Effector memory CD4-positive, alpha-beta T cell (primary cell): Measurements from ENCODE around the gene NPAS4.

Experiments
- DNase-seq, 3 donors: peaks; one replicate each; pipeline ENCODE4 v3.0.0-alpha.2; 2020
- H3K27ac ChIP-seq: 2 replicates; pipeline ENCODE4 v1.7.0; 2013; ENCODE audit warnings: mild to moderate bottlenecking, low read length, moderate library complexity; ENCODE audit not compliant: insufficient read depth, poor library complexity, severe bottlenecking
- H3K27me3 ChIP-seq: replicated peaks from 2 replicates; pipeline ENCODE4 v1.7.0; 2013; ENCODE audit warnings: mild to moderate bottlenecking, low read length; ENCODE audit not compliant: insufficient read depth, control insufficient read depth, poor library complexity, severe bottlenecking
- H3K36me3 ChIP-seq: 2 replicates; pipeline ENCODE4 v1.7.0; 2013; ENCODE audit warnings: mild to moderate bottlenecking, low read length, moderate library complexity; ENCODE audit not compliant: control insufficient read depth, insufficient read depth
- H3K4me1 ChIP-seq: 2 replicates; pipeline ENCODE4 v1.7.0; 2013; ENCODE audit warnings: low read length, mild to moderate bottlenecking; ENCODE audit not compliant: control insufficient read depth, insufficient read depth, poor library complexity, severe bottlenecking
- H3K4me3 ChIP-seq: 2 replicates; pipeline ENCODE4 v1.7.0; 2013; ENCODE audit warnings: low read length, low read depth, mild to moderate bottlenecking; ENCODE audit not compliant: insufficient read depth, poor library complexity, severe bottlenecking
- H3K9me3 ChIP-seq: 2 replicates; pipeline ENCODE4 v1.7.0; 2013; ENCODE audit warnings: mild to moderate bottlenecking, low read length, moderate library complexity; ENCODE audit not compliant: control insufficient read depth

NPAS4 gene

DNA sequence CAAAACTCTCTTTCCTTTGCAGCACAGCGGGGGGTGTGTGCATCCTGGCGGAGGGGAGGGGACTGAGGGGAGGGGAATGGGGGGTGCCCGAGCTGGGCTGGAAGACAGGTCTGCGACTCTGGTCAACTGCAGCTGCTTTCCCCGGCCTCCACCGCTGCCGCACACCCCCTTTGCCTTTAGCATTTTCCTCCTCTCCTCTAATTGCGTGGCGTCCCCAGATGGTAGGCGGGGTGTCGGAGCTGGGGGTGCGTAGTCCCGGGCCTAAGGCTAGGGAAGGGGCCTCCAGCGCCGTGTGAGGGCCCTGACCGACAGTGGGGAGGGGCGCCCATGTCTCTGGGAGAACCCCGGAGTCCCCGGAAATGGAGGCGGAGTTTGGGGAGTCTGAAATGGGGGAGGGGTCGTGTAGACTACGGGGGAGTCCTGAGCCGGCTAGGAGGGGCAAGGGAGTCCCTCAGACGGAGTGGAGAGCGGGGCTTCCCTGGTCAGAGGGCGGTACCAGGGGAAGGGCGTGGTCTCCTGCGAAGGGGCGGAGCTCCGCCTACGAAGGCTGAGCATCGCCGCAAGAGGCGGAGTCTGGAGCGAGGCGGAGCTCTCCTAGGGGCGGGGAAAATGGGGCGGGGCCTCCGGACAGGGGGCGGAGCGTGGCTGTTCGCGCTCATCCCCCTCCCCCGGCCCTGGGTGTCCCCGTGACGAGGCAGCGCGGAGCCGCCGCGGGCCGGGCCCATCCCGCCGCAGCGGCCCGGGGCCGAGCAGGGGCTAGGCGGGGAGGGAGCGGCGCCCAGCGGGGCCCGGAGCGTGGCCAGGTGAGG lies 45.6 kb downstream of the NPAS4 start, which contains the start of gene PELI3:
PELI3 (plus strand) TSS at position 681 of the 809 bp plus-strand sequence. CDS start 1,224 bp downstream, outside the sequence.
- H3K27me3 ChIP-seq = no peaks in the 10 kb centered on the region
- H3K27ac ChIP-seq = peak within 1 kb of the TSS; percentile 82
- peak within 1 kb of the TSS; percentile 73 for H3K4me3 ChIP-seq

GRCh38 chr11:66467034-66467659 lies 46.3 kb downstream of the NPAS4 start:
- peak overlapping the region; percentile 73 for H3K4me3 ChIP-seq
- H3K4me1 ChIP-seq = peaks cover 14% of the 10 kb centered on the region
- H3K27me3 ChIP-seq = no peaks in the 10 kb centered on the region
- peak in 1 of 3 donors; percentile 42 for DNase-seq
- H3K9me3 ChIP-seq = no peaks in the 10 kb centered on the region
- peak overlapping the region; percentile 62 for H3K27ac ChIP-seq
- no peaks in the 10 kb centered on the region for H3K36me3 ChIP-seq

More for the DNA sequence above, 45.6 kb downstream of the NPAS4 start, which contains the start of gene PELI3:
- H3K4me1 ChIP-seq = peaks cover 14% of the 10 kb centered on the region
- H3K36me3 ChIP-seq = no peaks in the 10 kb centered on the region
- H3K9me3 ChIP-seq = no peaks in the 10 kb centered on the region
- DNase-seq = peak; percentile 93 to 97 (median 93)

DNA sequence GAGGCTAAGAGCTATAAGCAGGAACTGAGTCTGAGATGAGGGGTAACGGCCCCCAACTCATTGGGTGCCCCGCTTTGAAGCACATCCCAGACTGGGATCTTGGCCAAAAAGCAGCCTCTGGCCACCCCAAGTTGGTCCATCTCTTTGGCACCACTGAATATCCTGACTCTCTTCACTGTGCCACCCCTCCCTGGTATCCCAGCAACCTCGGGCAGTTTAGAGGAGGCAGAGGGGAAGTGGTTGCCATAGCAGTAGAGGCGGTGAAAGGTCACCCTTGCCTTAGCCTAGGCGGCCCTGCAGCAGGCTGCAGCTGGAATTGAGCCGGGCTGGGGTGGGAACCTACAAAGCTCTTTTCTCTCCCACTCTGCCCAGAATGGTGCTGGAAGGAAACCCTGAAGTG lies 46.9 kb downstream of the NPAS4 start:
- Histone ChIP-seq H3K9me3 (no peaks in the 10 kb centered on the region), H3K27me3 (no peaks in the 10 kb centered on the region), H3K36me3 (peaks cover 4% of the 10 kb centered on the region), H3K27ac (peak overlapping the region; percentile 62), H3K4me3 (peak overlapping the region; percentile 73), H3K4me1 (peaks cover 14% of the 10 kb centered on the region)
- peak in 1 of 3 donors; percentile 12 for DNase-seq

- Histone ChIP-seq H3K4me3 (no peak overlapping the region), H3K4me1 (peaks cover 14% of the 10 kb centered on the region), H3K27ac (no peak overlapping the region), H3K9me3 (no peaks in the 10 kb centered on the region), H3K36me3 (peaks cover 13% of the 10 kb centered on the region), H3K27me3 (no peaks in the 10 kb centered on the region)
- no peak for DNase-seq
Observed at GRCh38 chr11:66468691-66469090, 47.9 kb downstream of the NPAS4 start.

DNA sequence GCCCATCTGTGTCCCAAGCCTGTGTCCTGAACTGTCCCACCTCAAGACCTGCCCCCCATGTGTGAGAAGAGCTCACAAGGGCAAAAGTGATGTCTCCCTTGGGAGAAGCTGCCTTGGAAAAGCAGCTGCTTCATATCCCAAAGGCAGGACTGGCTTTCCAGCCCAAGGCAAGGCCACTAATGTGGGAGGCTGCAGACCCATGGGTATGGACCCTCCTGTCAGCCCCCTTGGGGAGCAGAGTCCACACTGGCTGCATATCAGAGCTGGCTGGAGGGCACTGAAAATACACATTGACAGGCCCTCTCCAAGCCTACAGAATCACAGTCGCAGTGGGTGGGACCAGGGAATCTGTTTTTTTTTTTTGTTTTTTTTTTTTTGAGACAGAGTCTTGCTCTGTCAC lies 48.6 kb downstream of the NPAS4 start:
- Histone ChIP-seq H3K4me1 (peaks cover 14% of the 10 kb centered on the region), H3K9me3 (no peaks in the 10 kb centered on the region), H3K27me3 (no peaks in the 10 kb centered on the region), H3K4me3 (no peak overlapping the region), H3K36me3 (peaks cover 16% of the 10 kb centered on the region), H3K27ac (no peak overlapping the region)
- no peak for DNase-seq

DNA sequence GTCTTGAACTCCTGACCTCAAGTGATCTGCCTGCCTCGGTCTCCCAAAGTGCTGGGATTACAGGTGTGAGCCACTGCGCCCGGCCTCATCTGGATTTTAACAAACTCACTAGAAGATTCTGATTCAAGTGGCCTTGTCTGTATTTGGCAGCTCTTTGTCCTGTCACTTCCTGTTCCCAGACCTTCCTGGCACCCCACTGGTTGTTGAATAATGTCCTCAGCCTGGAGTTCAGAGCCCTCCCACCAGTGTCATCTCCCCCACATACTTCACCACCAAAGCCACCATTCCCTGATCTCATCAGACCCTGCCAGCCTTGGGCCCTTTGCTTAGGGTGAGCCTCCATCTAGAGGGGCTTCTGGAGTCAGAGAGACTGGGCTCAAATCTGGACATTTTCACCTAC lies 49.2 kb downstream of the NPAS4 start:
- H3K36me3 ChIP-seq = peaks cover 16% of the 10 kb centered on the region

GRCh38 chr11:66471142-66471541 lies 50.3 kb downstream of the NPAS4 start:
- Histone ChIP-seq H3K36me3 (peaks cover 16% of the 10 kb centered on the region), H3K4me3 (no peak overlapping the region), H3K27me3 (no peaks in the 10 kb centered on the region), H3K4me1 (peaks cover 13% of the 10 kb centered on the region), H3K27ac (no peak overlapping the region), H3K9me3 (no peaks in the 10 kb centered on the region)
- DNase-seq = no peak

More for the DNA sequence above, 49.2 kb downstream of the NPAS4 start:
- Histone ChIP-seq H3K4me1 (peaks cover 14% of the 10 kb centered on the region), H3K4me3 (no peak overlapping the region), H3K27ac (no peak overlapping the region), H3K27me3 (no peaks in the 10 kb centered on the region), H3K9me3 (no peaks in the 10 kb centered on the region)
- DNase-seq = no peak

- Histone ChIP-seq H3K9me3 (no peaks in the 10 kb centered on the region), H3K36me3 (peaks cover 16% of the 10 kb centered on the region), H3K27ac (no peak overlapping the region), H3K4me3 (no peak overlapping the region), H3K4me1 (peaks cover 10% of the 10 kb centered on the region), H3K27me3 (no peaks in the 10 kb centered on the region)
- DNase-seq = no peak
Observed at GRCh38 chr11:66472054-66472453, 51.2 kb downstream of the NPAS4 start.

GRCh38 chr11:66473167-66473566 lies 52.3 kb downstream of the NPAS4 start:
- H3K4me1 ChIP-seq = no peaks in the 10 kb centered on the region
- H3K9me3 ChIP-seq = no peaks in the 10 kb centered on the region
- H3K36me3 ChIP-seq = peaks cover 16% of the 10 kb centered on the region
- no peak overlapping the region for H3K4me3 ChIP-seq
- no peaks in the 10 kb centered on the region for H3K27me3 ChIP-seq
- DNase-seq = no peak
- H3K27ac ChIP-seq = no peak overlapping the region
